Muscle of back (tissue), 13 donors: ENCODE data around the gene SRSF1. TPM values are rescaled to one million over a fixed set of nuclear protein-coding genes. Genes with fewer than 3 reads are reported as not detected.
"Not testable (repeated sequence)": the region's sequence is repeated elsewhere in the genome, so short reads cannot be mapped to it uniquely, and the experiment has no call there.

Experiments used
- DNase-seq, 3 donors: peaks; one replicate each; pipeline versions ENCODE4 v3.0.0 to v3.0.0-alpha.2; 2013
- long read RNA-seq, 9 donors: transcript quantifications; one replicate each; lab custom pipeline, GENCODE V29; 2026
- polyA plus RNA-seq, 10 donors: library from polyadenylated mRNA; unstranded; fragments of 120-200 nt; gene quantifications; one replicate each; pipeline ENCODE4 v1.2.1, GENCODE V29; 2013; ENCODE audit not compliant: insufficient read length in 10 of 10

SRSF1 gene
- 100 to 1,000 TPM; 164 to 237 (median 177) TPM for polyA plus RNA-seq
- long read RNA-seq, donor 1, transcript SRSF1-201 (4 exons, 1,513 nt): major isoform, 39 of 46 reads
- long read RNA-seq, donor 1, partial matches to known transcripts: 0 of 46 reads
- long read RNA-seq, donor 1, other reads (novel, unspliced or antisense): 0 of 46 reads
- long read RNA-seq, donor 2, transcript SRSF1-204 (4 exons, 1,720 nt): minor isoform, 5 of 39 reads
- long read RNA-seq, donor 2, transcript SRSF1-201 (4 exons, 1,513 nt): major isoform, 28 of 39 reads
- long read RNA-seq, donor 2, partial matches to known transcripts: 0 of 39 reads
- long read RNA-seq, donor 2, other reads (novel, unspliced or antisense): 0 of 39 reads
- long read RNA-seq, donor 3: 0 reads
- long read RNA-seq, donor 4, transcript SRSF1-201 (4 exons, 1,513 nt): major isoform, 18 of 26 reads
- long read RNA-seq, donor 4, partial matches to known transcripts: 0 of 26 reads
- long read RNA-seq, donor 4, other reads (novel, unspliced or antisense): 0 of 26 reads
- long read RNA-seq, donor 5, transcript SRSF1-201 (4 exons, 1,513 nt): major isoform, 36 of 47 reads
- long read RNA-seq, donor 5, transcript SRSF1-205 (3 exons, 3,117 nt): minor isoform, 8 of 47 reads
- long read RNA-seq, donor 5, partial matches to known transcripts: 0 of 47 reads
- long read RNA-seq, donor 5, other reads (novel, unspliced or antisense): 0 of 47 reads
- long read RNA-seq, donor 6, transcript SRSF1-205 (3 exons, 3,117 nt): minor isoform, 8 of 52 reads
- long read RNA-seq, donor 6, transcript SRSF1-201 (4 exons, 1,513 nt): major isoform, 37 of 52 reads
- long read RNA-seq, donor 6, partial matches to known transcripts: 0 of 52 reads
- long read RNA-seq, donor 6, other reads (novel, unspliced or antisense): 0 of 52 reads
- long read RNA-seq, donor 7, transcript SRSF1-201 (4 exons, 1,513 nt): major isoform, 22 of 32 reads
- long read RNA-seq, donor 7, partial matches to known transcripts: 0 of 32 reads
- long read RNA-seq, donor 7, other reads (novel, unspliced or antisense): 0 of 32 reads
- long read RNA-seq, donor 8, transcript SRSF1-201 (4 exons, 1,513 nt): major isoform, 23 of 32 reads
- long read RNA-seq, donor 8, partial matches to known transcripts: 0 of 32 reads
- long read RNA-seq, donor 8, other reads (novel, unspliced or antisense): 0 of 32 reads
- long read RNA-seq, donor 9, transcript SRSF1-201 (4 exons, 1,513 nt): major isoform, 7 of 8 reads
- long read RNA-seq, donor 9, partial matches to known transcripts: 0 of 8 reads
- long read RNA-seq, donor 9, other reads (novel, unspliced or antisense): 0 of 8 reads

GRCh38 chr17:58006924-58007780 lies at the start of gene SRSF1:
Gene SRSF1 (minus strand): TSS chr17:58007246. CDS start chr17:58007137, 109 bp downstream.
- peak; percentile 98 to 100 (median 100) for DNase-seq

- DNase-seq: no peak
Observed at GRCh38 chr17:58056476-58056875, 49.4 kb upstream of the SRSF1 start.

- no peak for DNase-seq
Observed at GRCh38 chr17:58054641-58055040, 47.6 kb upstream of the SRSF1 start.

- no peak for DNase-seq
Observed at GRCh38 chr17:58052945-58053715, 46.1 kb upstream of the SRSF1 start.

- no peak for DNase-seq
Observed at GRCh38 chr17:58052407-58052806, 45.4 kb upstream of the SRSF1 start.

- no peak for DNase-seq
Observed at GRCh38 chr17:58051468-58051867, 44.4 kb upstream of the SRSF1 start.

- DNase-seq: no peak
Observed at GRCh38 chr17:58050966-58051365, 43.9 kb upstream of the SRSF1 start.

GRCh38 chr17:58049533-58049932 lies 42.5 kb upstream of the SRSF1 start:
- no peak for DNase-seq

- no peak for DNase-seq
Observed at GRCh38 chr17:58047376-58048150, 40.5 kb upstream of the SRSF1 start.

GRCh38 chr17:58046239-58047094 lies 39.4 kb upstream of the SRSF1 start:
- DNase-seq: no peak

- not testable (repeated sequence) for DNase-seq
Observed at GRCh38 chr17:58044256-58044655, 37.2 kb upstream of the SRSF1 start.

- no peak for DNase-seq
Observed at GRCh38 chr17:58043221-58044181, 36.5 kb upstream of the SRSF1 start.

- DNase-seq: no peak
Observed at GRCh38 chr17:58041161-58041560, 34.1 kb upstream of the SRSF1 start.

GRCh38 chr17:58040386-58040785 lies 33.3 kb upstream of the SRSF1 start:
- DNase-seq: no peak

- DNase-seq: no peak
Observed at GRCh38 chr17:58039975-58040374, 32.9 kb upstream of the SRSF1 start.

- no peak for DNase-seq
Observed at GRCh38 chr17:58032691-58033415, 25.8 kb upstream of the SRSF1 start.
